Neural progenitor cell (in vitro differentiated cells): Measurements from ENCODE around the gene NCOA1. TPM values are rescaled to one million over a fixed set of nuclear protein-coding genes. Genes with fewer than 3 reads are reported as not detected.
"Not testable (repeated sequence)": the region's sequence is repeated elsewhere in the genome, so short reads cannot be mapped to it uniquely, and the experiment has no call there.

Experiments used
- DNase-seq: peaks from one replicate; pipeline ENCODE4 v3.0.0-alpha.2; 2016; ENCODE audit warnings: low spot score
- H2AFZ ChIP-seq: fragments of 200-600 bp; sonication (generic); replicated peaks from 2 replicates; pipeline ENCODE4 v1.6.1; 2016; ENCODE audit warnings: antibody characterized with exemption
- H3F3A ChIP-seq: fragments of 200-600 bp; sonication (generic); 2 replicates; pipeline ENCODE4 v1.6.1; 2016; ENCODE audit warnings: antibody characterized with exemption, low read depth
- H3K27ac ChIP-seq: fragments of 200-600 bp; sonication (generic); 2 replicates; pipeline ENCODE4 v1.5.1; 2016; ENCODE audit warnings: mild to moderate bottlenecking
- H3K27me3 ChIP-seq: fragments of 200-600 bp; sonication (generic); 2 replicates; pipeline ENCODE4 v1.6.1; 2016; ENCODE audit warnings: mild to moderate bottlenecking, moderate library complexity
- H3K36me3 ChIP-seq: fragments of 200-600 bp; sonication (generic); 2 replicates; pipeline ENCODE4 v1.5.1; 2016
- H3K4me1 ChIP-seq: fragments of 200-600 bp; sonication (generic); 2 replicates; pipeline ENCODE4 v1.6.1; 2016; ENCODE audit warnings: mixed run types
- H3K4me2 ChIP-seq: fragments of 200-600 bp; sonication (generic); 2 replicates; pipeline ENCODE4 v1.6.1; 2016
- H3K4me3 ChIP-seq: fragments of 200-600 bp; sonication (generic); 2 replicates; pipeline ENCODE4 v1.5.1; 2016
- H3K79me2 ChIP-seq: fragments of 200-600 bp; sonication (generic); 2 replicates; pipeline ENCODE4 v1.6.1; 2016; ENCODE audit warnings: low read depth
- H3K9ac ChIP-seq: fragments of 200-600 bp; sonication (generic); 2 replicates; pipeline ENCODE4 v1.6.1; 2016
- H3K9me3 ChIP-seq: fragments of 200-600 bp; sonication (generic); 2 replicates; pipeline ENCODE4 v1.5.1; 2016; ENCODE audit warnings: low read depth
- H4K20me1 ChIP-seq: fragments of 200-600 bp; sonication (generic); 2 replicates; pipeline ENCODE4 v1.6.1; 2016; ENCODE audit warnings: low read depth
- H3K27ac Mint-ChIP-seq: 3 replicates; pipeline ENCODE4 v1.8.0; 2021; ENCODE audit warnings: mixed read lengths
- H3K27me3 Mint-ChIP-seq: 2 replicates; pipeline ENCODE4 v1.8.0; 2022; ENCODE audit warnings: low read depth, mild to moderate bottlenecking, inconsistent platforms, moderate library complexity, mixed read lengths; ENCODE audit not compliant: insufficient read depth
- H3K36me3 Mint-ChIP-seq: 3 replicates; pipeline ENCODE4 v1.8.0; 2021; ENCODE audit warnings: mixed read lengths
- H3K4me1 Mint-ChIP-seq: 3 replicates; pipeline ENCODE4 v1.8.0; 2021; ENCODE audit warnings: mixed read lengths
- H3K4me3 Mint-ChIP-seq: 3 replicates; pipeline ENCODE4 v1.8.0; 2021; ENCODE audit warnings: mild to moderate bottlenecking, moderate library complexity, mixed read lengths
- H3K9me3 Mint-ChIP-seq: 3 replicates; pipeline ENCODE4 v1.8.0; 2020; ENCODE audit warnings: mixed read lengths
- EZH2 ChIP-seq: fragments of 200-600 bp; sonication (generic); IDR thresholded peaks from 2 replicates; pipeline ENCODE4 v1.6.1; 2017; ENCODE audit warnings: antibody characterized with exemption, mild to moderate bottlenecking, moderate library complexity
- EZH2phosphoT487 ChIP-seq: fragments of 200-600 bp; sonication (generic); IDR thresholded peaks from 2 replicates; pipeline ENCODE4 v1.6.1; 2017; ENCODE audit warnings: antibody characterized with exemption
- total RNA-seq: library from RNA; depleted of rRNA; stranded (reverse); fragments of >200 nt; gene quantifications from 2 replicates; pipeline ENCODE4 v1.2.3, GENCODE V29; 2015; ENCODE audit warnings: low replicate concordance
- TF ChIP-seq, protein P1 (sequence below): fragments of 200-600 bp; sonication (generic); IDR thresholded peaks from 2 replicates; pipeline ENCODE4 v1.5.1; 2017; ENCODE audit warnings: antibody characterized with exemption, mild to moderate bottlenecking

The NCOA1 gene
- total RNA-seq, 1 donor from 2014 or later = 29.3 TPM

DNA sequence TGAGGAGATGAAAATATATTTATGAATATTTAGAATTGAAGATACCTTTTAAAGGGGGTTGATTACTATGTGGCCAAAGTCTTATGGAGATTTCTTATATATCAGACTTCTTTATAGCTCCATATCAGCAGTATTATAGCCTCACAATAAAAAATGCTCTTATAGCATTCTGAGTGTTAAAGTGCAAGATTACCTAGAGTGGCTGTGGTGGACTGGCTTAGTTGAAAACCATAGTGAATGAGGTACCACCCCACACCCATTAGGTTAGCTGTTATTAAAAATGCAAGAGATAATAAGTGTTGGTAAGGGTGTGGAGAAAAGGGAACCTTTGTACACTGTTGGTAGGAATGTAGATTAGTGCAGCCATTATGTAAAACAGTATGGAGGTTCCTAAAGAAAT is 39.7 kb downstream of the NCOA1 start:
- Histone ChIP-seq H4K20me1 (no peaks in the 10 kb centered on the region), H3K36me3 (no peaks in the 10 kb centered on the region), H3K79me2 (peaks cover 9% of the 10 kb centered on the region), H3F3A (no peaks in the 10 kb centered on the region), H3K27ac (no peak overlapping the region), H2AFZ (no peak overlapping the region), H3K4me3 (no peak overlapping the region), H3K4me1 (no peaks in the 10 kb centered on the region), H3K4me2 (no peak overlapping the region), H3K9ac (no peak overlapping the region), H3K27me3 (no peaks in the 10 kb centered on the region), H3K9me3 (peaks cover 8% of the 10 kb centered on the region)
- Mint-ChIP-seq H3K27ac (no peak overlapping the region), H3K4me3 (no peak overlapping the region), H3K9me3 (peaks cover 57% of the 10 kb centered on the region), H3K36me3 (peaks cover 10% of the 10 kb centered on the region), H3K4me1 (no peaks in the 10 kb centered on the region), H3K27me3 (peaks cover 2% of the 10 kb centered on the region)
- DNase-seq = no peak
- no peak for TF ChIP-seq EZH2
- no peak for TF ChIP-seq EZH2phosphoT487
- TF ChIP-seq, protein P1, sequence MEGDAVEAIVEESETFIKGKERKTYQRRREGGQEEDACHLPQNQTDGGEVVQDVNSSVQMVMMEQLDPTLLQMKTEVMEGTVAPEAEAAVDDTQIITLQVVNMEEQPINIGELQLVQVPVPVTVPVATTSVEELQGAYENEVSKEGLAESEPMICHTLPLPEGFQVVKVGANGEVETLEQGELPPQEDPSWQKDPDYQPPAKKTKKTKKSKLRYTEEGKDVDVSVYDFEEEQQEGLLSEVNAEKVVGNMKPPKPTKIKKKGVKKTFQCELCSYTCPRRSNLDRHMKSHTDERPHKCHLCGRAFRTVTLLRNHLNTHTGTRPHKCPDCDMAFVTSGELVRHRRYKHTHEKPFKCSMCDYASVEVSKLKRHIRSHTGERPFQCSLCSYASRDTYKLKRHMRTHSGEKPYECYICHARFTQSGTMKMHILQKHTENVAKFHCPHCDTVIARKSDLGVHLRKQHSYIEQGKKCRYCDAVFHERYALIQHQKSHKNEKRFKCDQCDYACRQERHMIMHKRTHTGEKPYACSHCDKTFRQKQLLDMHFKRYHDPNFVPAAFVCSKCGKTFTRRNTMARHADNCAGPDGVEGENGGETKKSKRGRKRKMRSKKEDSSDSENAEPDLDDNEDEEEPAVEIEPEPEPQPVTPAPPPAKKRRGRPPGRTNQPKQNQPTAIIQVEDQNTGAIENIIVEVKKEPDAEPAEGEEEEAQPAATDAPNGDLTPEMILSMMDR = no peak

DNA sequence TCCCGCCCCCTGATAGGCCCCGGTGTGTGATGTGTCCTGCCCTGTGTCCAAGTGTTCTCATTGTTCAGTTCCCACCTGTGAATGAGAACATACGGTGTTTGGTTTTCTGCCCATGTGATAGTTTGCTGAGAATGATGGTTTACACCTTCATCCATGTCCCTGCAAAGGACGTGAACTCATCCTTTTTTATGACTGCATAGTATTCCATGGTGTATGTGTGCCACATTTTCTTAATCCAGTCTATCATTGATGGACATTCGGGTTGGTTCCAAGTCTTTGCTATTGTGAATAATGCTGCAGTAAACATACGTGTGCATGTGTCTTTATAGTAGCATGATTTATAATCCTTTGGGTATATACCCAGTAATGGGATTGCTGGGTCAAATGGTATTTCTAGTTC is 40.6 kb downstream of the NCOA1 start:
- H3K9me3 Mint-ChIP-seq = peaks cover 61% of the 10 kb centered on the region
- not testable (repeated sequence) for H4K20me1 ChIP-seq, DNase-seq, H3K4me3 Mint-ChIP-seq, H3K27ac ChIP-seq, H3K4me3 ChIP-seq, H3K4me1 ChIP-seq, H3K27me3 Mint-ChIP-seq, H2AFZ ChIP-seq, H3K4me1 Mint-ChIP-seq, H3F3A ChIP-seq, H3K9me3 ChIP-seq, H3K9ac ChIP-seq, H3K27me3 ChIP-seq, H3K79me2 ChIP-seq, H3K36me3 ChIP-seq, H3K4me2 ChIP-seq, H3K27ac Mint-ChIP-seq
- peaks cover 12% of the 10 kb centered on the region for H3K36me3 Mint-ChIP-seq

DNA sequence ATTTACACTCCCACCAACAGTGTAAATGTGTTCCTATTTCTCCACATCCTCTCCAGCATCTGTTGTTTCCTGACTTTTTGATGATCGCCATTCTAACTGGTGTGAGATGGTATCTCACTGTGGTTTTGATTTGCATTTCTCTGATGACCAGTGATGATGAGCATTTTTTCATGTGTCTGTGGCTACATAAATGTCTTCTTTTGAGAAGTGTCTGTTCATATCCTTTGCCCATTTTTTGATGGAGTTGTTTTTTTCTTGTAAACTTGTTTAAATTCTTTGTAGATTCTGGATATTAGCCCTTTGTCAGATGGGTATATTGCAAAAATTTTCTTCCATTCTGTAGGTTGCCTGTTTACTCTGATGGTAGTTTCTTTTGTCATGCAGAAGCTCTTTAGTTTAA is 41.0 kb downstream of the NCOA1 start:
- H3K4me3 Mint-ChIP-seq, H3K27me3 ChIP-seq, H3K9me3 ChIP-seq, H3K4me1 Mint-ChIP-seq, H3K9ac ChIP-seq, H3F3A ChIP-seq, H3K4me3 ChIP-seq, H2AFZ ChIP-seq, H3K4me2 ChIP-seq, H3K36me3 ChIP-seq, DNase-seq, H3K4me1 ChIP-seq, H4K20me1 ChIP-seq, H3K27ac Mint-ChIP-seq, H3K27ac ChIP-seq, H3K27me3 Mint-ChIP-seq: not testable (repeated sequence)
- Mint-ChIP-seq H3K36me3 (peaks cover 14% of the 10 kb centered on the region), H3K9me3 (peaks cover 61% of the 10 kb centered on the region)
- H3K79me2 ChIP-seq = peaks cover 11% of the 10 kb centered on the region

DNA sequence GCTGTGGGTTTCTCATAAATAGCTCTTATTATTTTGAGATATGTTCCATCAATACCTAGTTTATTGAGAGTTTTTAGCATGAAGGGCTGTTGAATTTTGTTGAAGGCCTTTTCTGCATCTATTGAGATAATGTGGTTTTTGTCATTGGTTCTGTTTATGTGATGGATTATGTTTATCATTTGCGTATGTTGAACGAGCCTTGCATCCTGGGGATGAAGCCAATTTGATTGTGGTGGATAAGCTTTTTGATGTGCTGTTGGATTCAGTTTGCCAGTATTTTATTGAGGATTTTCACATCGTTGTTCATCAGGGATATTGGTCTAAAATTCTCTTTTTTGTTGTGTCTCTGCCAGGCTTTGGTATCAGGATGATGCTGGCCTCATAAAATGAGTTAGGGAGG is 42.5 kb downstream of the NCOA1 start:
- not testable (repeated sequence) for H3K27me3 Mint-ChIP-seq, H3K79me2 ChIP-seq, H3K4me3 ChIP-seq, DNase-seq, H3F3A ChIP-seq, H4K20me1 ChIP-seq, H3K36me3 ChIP-seq, H3K4me3 Mint-ChIP-seq, H3K27ac ChIP-seq, H2AFZ ChIP-seq, H3K4me1 Mint-ChIP-seq, H3K9ac ChIP-seq, H3K4me2 ChIP-seq, H3K27ac Mint-ChIP-seq, H3K4me1 ChIP-seq, H3K27me3 ChIP-seq, H3K9me3 ChIP-seq
- Mint-ChIP-seq H3K36me3 (peaks cover 13% of the 10 kb centered on the region), H3K9me3 (peaks cover 56% of the 10 kb centered on the region)

DNA sequence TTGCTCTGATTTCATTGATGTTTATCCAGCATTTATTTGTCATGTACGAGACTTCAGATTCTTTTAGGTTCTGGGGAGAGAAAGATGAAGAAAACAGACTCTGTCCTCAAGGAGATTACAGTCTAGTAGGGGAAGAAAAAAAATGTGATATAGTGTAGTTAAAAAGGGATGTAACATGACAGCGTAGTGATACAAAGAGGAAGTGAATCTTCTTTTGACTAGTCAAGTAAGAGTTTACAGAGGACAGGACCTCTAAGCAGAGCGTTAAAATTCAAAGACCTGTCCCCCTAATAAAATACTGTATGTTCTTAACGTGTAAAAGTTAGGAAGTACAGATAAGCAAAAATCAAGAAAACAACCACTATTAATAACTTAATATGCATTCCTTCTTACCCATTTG is 47.7 kb downstream of the NCOA1 start:
- H3K36me3 ChIP-seq = no peaks in the 10 kb centered on the region
- H3K27me3 ChIP-seq = no peaks in the 10 kb centered on the region
- H4K20me1 ChIP-seq = no peaks in the 10 kb centered on the region
- H3K4me3 ChIP-seq = no peak overlapping the region
- Mint-ChIP-seq H3K36me3 (peaks cover 12% of the 10 kb centered on the region), H3K27me3 (peaks cover 2% of the 10 kb centered on the region), H3K4me3 (no peak overlapping the region), H3K4me1 (no peaks in the 10 kb centered on the region), H3K9me3 (peaks cover 33% of the 10 kb centered on the region), H3K27ac (no peak overlapping the region)
- H3K4me1 ChIP-seq = no peaks in the 10 kb centered on the region
- H3K9ac ChIP-seq = no peak overlapping the region
- H3K9me3 ChIP-seq = no peaks in the 10 kb centered on the region
- no peak overlapping the region for H3K27ac ChIP-seq
- no peaks in the 10 kb centered on the region for H3F3A ChIP-seq
- H2AFZ ChIP-seq = no peak overlapping the region
- H3K4me2 ChIP-seq = no peak overlapping the region
- peaks cover 7% of the 10 kb centered on the region for H3K79me2 ChIP-seq
- no peak for DNase-seq
- TF ChIP-seq EZH2phosphoT487 (no peak), EZH2 (no peak)
- TF ChIP-seq, protein P1 = no peak
